HuH-7.5 (cell line): ENCODE data around the gene CAMKV.
"Not testable (repeated sequence)": the region's sequence is repeated elsewhere in the genome, so short reads cannot be mapped to it uniquely, and the experiment has no call there.

Experiments used
- DNase-seq: peaks from one replicate; pipeline ENCODE4 v3.0.0; 2011; ENCODE audit warnings: low spot score

Gene CAMKV

DNA sequence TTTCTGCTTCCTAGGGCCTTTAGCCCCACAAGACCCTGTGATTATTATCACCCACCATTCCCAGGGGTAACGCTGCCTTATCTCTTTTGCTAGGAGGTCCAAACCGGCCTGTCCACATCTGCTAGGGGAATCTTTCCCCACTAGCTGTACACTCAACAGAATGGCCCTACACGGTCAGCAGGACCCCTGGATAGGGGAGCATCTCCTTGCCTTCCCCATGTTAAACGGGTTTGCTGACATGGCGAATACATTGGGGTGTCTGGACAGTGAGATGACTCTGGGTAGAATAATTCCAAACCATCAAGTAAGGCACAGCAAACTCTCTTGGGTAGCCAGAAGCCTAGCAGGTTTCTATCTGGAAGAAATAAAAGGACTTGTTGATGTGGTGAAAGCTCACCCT, 14.0 kb downstream of the CAMKV start:
- DNase-seq, result no peak

DNA sequence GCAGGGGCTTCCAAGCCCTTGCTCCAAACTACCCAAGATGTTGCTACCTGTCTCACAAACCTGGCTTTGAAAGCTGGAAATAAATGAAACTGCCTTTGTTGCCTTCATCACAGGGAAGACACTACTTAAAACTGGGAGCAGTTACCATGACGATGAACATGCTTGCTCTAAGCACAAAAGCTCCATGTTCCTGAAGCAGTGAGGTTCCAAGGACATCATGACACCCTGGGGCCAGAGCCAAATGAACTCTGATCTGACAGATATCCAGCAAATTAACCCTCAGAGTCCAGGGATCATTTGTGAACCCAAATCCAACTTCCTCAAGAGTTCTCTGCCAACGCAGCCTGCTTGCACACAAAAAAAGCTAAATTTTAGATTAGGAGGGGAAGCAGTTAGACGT, 24.0 kb downstream of the CAMKV start:
- no peak for DNase-seq

DNA sequence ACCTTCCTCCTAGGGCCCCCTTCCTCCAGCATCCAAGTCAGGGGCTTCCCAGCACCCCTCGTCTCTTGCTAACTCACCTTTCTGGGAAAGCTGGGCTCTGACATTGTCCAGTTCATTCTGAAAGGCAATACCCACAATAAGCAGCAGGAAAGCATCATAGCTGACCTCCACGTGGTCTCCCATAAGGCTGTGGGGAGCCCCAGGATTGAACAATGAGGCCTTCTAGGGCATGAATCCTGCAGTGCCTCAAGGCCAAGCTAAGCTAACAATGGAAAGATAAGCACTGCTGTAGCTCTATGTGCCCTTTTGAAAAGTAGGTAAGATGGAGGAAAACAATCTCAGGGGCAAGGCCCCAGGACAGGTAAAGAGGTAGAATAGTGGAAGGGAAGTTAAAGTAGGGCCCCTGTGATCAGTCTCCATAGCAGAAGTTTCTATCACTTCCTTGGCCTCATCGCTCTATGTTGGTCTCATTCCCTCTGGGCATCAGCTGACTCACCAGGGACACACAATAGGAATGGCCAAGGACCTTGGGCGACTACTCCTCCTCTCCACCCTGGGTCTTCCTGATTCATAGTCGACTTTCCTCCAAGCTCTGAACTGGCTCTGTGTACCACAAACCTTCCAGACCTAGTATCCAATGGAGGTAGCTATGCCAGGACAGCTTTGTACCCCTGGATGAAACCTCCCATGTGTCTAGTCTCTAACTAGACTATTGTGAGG, 25.1 kb downstream of the CAMKV start:
- no peak for DNase-seq

DNA sequence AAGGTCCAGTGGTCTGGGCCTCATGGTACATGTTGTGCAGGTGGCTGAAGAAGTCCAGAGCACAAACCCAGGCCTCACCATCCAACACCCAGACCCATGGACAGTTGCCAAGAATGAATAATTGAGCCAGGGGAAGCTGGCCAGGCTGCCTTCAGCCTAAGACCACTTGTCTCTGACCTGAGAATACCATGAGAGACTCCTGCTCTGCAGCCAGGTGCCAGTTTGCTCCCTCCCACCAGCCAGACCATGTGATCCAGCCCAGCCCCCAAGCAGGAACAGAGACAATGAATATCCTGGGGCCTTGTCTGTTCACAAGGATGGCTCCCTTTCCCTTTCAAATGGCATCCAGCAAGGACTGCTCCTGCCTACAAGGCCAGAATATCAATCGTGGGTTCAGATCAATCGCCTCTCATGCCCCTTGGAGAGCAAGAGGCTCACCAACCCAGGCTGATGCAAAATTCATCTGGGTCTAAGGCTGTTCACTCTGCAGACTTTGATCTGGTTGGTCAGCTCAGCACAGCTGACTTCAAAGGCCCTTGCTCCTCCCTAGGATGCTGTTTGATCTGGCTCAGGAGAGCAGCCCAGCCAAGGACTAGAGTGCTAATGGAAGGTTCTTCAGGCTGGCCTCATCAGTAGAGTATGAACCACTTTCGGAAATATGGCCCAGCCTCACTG, 26.7 kb downstream of the CAMKV start:
- DNase-seq, result no peak

DNA sequence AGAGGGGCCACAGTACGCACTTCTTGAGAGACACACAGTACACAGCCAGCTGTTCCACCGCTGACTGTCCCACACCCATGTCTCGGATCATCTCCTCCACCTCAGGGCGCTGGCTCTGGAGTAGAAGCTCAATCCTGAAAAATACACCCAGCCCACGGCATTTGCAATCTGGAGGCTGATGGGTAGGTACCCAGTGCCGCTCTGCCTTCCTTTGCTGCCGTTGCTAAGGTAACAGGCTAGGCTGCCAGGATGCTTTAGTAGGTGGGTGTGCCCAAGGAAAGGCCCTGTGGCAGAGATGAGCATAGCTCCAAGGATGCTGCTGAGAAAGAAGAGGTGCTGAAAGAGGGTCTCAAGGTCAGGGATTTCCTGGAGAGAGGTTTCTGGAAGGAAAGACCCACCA, 27.9 kb downstream of the CAMKV start:
- no peak for DNase-seq

DNA sequence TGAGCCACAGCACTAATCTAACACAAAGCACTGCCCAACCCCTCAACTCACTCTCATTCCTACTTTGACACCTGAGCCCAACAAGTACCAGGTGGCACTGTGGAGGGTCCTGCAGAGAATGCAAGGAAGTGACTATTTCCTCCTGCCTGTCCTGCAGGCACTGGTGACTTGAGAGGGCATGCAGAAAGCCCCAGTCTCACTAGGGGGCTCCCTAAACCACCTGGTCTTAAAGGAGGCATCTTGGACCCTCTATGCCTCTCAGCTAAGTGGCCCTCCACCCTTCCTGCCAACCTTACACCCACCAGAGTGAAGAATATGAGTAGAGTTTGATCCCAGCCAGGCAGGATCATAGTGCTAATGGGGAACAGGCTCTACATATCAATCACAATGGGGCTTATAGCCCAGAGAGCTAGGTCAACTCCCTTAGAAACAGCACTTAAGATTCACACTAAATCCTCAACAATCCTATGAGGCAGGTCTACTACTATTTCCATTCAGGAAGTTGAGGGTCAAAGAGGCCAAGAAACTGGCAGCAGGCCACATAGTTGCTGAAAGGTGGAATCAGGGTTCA, 28.5 kb downstream of the CAMKV start:
- no peak for DNase-seq

DNA sequence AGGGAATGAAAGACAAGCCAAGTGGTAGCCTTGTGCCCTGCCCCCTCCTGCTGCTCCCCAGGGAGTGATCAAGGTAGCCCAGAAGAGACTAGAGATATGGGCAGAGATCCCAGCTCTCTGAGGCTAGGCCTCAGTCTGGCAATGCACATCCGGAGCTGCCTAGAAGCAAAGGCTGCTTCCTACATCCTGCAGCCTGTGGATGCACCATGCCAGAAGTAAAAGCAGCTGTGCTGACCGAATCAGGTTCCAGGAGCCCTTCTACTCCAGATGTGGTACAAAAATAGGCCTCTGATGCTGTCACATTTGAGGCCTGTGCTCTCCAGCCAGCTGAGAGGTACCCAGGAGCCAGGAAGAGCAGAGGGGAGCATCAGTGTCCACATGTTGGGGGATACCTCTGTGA, 29.3 kb downstream of the CAMKV start:
- DNase-seq, result no peak

DNA sequence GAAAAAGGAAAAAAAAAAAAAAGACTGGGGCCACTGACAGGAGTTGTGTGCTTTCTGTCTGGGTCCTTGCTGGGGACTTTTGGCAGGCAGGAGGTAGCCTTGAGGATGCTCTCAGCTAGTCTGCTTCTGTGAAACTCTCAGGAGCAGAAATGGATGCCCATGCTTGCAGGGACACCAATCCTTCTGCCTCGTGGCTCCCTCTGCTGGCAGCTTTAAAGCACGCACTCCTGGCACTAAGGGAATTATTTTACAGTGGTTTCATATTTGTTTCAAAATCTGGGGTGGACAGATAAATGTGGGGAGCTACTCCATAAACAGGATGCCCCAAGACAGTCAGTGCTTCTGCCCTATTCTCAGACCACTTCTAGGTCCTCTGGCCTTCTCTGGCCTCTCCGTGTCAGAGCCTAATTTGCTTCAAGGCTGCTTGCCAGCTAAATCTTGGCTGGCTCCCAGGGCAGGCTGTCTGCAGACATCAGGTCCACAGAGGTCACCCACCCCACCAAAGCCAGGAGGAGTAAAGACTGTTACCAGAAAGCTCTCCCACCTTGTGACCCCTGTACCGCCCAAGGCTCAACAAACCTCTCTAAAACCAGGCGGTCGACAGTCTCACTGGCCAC, 30.4 kb downstream of the CAMKV start:
- DNase-seq, result no peak

DNA sequence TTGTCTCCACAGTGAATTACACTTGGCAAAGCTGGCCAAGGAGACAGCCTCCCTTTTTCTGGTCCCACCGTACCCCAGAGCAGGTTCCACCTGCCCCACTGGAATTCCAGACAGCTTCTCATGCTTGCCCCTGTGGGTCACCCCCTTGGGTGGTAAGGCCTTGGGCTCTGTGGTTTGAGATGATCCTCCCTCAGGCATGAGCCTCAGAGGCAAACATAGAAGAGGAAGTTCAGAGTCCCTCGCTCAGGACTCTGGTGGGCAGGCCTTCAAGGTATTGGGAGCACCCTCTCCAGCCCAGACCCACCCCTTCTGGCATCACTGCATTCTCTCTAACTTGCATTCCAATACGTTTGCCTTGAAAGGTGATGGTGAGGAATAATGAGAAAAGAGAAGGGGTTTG, 38.4 kb downstream of the CAMKV start:
- no peak for DNase-seq

DNA sequence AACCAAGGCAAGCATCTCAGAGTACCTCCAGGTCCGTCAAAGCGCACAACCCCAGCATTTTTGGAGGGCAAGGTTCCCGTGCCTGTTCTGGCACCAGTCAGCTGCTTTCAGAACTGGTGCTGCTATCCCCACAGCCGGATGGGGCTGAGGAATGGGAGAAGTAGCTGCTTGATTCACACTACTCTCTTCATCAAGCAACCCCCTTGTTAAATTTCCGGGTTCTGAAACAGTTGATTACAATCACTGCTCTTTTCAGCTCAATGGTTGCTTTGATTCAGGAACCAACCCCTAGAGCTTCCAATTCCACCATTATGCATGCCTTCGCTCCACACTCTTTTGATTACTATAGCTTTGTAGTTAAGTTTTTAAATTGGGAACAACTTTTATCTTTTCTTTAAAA, 43.7 kb downstream of the CAMKV start:
- no peak for DNase-seq

DNA sequence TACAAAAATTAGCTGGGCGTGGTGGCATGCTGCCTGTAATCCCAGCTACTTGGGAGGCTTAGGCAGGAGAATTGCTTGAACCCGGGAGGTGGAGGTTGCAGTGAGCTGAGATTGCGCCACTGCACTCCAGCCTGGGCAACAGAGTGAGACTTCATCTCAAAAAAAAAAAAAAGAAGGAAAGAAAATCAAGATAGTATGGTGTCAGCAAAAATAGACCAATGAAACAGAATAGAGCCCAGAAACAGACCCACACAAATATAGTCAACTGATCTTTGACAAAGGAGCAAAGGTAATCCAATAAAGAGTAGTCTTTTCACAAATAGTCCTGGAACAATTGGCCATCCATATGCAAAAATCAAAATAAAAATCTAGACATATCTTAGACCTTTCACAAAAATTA, 46.6 kb downstream of the CAMKV start:
- not testable (repeated sequence) for DNase-seq

DNA sequence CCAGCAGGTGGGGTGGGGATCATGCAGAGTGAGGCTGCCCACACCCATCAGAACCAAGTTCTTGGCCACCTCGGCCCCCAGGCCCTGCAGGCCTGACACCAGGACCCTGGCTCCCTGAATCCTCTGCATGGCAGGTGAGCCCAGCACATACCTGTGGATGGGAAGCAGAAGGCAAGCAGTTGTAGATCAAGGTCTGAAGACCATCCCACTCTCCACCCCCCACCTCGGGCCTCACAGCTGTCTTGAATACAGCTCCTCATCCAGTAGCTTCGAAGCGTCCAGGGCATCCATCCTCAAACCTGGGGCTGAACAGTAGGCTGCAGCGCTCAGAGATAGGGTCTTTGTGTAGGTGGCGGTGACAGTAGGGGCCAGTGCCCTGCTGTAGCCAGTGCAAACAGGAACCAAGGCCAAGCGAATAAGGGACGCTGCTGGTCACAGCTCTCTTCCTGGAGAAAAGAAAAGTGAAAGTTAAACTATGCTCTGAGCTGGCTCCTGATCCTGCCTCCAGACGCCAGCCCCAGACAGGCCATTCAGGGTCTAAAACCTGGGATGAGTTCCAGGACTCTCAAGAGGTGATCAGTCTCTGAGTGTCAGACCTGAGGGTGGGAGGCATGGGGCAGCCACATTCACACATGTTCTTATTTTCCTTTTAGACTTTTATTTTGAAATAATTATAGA, 56.1 kb downstream of the CAMKV start, which contains the start of gene UBA7:
Gene UBA7, minus strand, starts transcription at position 457 of the 678 bp plus-strand sequence. Its CDS starts 166 bp downstream, at position 291.
- DNase-seq, result no peak

DNA sequence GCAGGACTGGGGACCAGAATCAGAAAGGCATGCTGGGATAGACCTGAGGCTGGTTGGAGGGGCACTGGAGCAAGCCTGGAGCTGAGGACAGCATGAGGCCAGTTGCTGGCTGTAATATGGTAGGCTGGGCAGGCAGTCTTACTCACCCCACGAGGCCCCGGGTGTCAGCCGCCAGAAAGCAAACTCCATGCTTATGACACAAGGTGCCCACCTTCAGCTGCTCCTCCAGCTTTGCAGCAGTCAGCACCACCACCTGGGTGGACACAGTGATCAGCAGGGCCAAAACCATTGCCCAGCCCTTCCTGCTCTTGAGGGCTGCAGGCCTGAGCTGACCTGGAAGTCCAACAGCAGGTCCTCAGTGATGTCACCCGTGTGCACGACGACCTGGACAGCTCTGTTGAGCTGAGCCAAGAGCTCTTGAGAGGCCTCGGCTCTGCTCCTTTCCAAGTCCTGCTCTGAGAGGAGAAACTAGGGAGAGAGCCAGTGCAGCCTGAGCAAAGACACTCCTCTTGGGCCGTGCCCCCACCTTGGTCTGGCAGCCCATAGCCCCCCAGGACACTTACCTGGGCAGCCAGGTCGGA, 56.7 kb downstream of the CAMKV start:
- no peak for DNase-seq
